ENCODE measurements around the gene CHD9.
A peak's percentile ranks its signal among the peaks of the same experiment; 100 is the strongest.

CHD9 gene

GRCh38 chr16:53054670-53055485 is at the start of gene CHD9:
CHD9 (plus strand) TSS chr16:53054991; CDS start chr16:53156090, 101,099 bp downstream.
- peak; percentile 99 for TF ChIP-seq CTCF (IDR thresholded peaks at IDR 0.05; ENCODE audit: low read depth, low read length, missing control alignments)
- peak; percentile 49 for DNase-seq (ENCODE audit: low read depth)
- peak within 1 kb of the TSS; percentile 69 for H3K4me3 ChIP-seq (ENCODE audit: low read depth, low read length)
- in situ Hi-C loops (cut with HindIII; ENCODE audit: low sequenced_read_pairs): no loop called here

GRCh38 chr16:53007095-53007494 is 47.7 kb upstream of the CHD9 start:
- no peak for DNase-seq (ENCODE audit: low read depth)
- in situ Hi-C loops (cut with HindIII; ENCODE audit: low sequenced_read_pairs): no loop called here

GRCh38 chr16:53014287-53014686 is 40.5 kb upstream of the CHD9 start:
- DNase-seq (ENCODE audit: low read depth): no peak
- H3K4me3 ChIP-seq (ENCODE audit: low read depth, low read length): no peak overlapping the region
- no peak for TF ChIP-seq CTCF (IDR thresholded peaks at IDR 0.05; ENCODE audit: low read depth, low read length, missing control alignments)
- in situ Hi-C loops (cut with HindIII; ENCODE audit: low sequenced_read_pairs): no loop called here

More at GRCh38 chr16:53007095-53007494, 47.7 kb upstream of the CHD9 start:
- H3K4me3 ChIP-seq (ENCODE audit: low read depth, low read length): no peak overlapping the region
- TF ChIP-seq CTCF (IDR thresholded peaks at IDR 0.05; ENCODE audit: low read depth, low read length, missing control alignments): no peak

GRCh38 chr16:53018834-53019416 is 35.9 kb upstream of the CHD9 start:
- no peak for DNase-seq (ENCODE audit: low read depth)
- TF ChIP-seq CTCF (IDR thresholded peaks at IDR 0.05; ENCODE audit: low read depth, low read length, missing control alignments): no peak
- in situ Hi-C loops (cut with HindIII; ENCODE audit: low sequenced_read_pairs): no loop called here
- no peak overlapping the region for H3K4me3 ChIP-seq (ENCODE audit: low read depth, low read length)

- peak; percentile 55 for TF ChIP-seq CTCF (IDR thresholded peaks at IDR 0.05; ENCODE audit: low read depth, low read length, missing control alignments)
- in situ Hi-C loops (cut with HindIII; ENCODE audit: low sequenced_read_pairs): no loop called here
- no peak overlapping the region for H3K4me3 ChIP-seq (ENCODE audit: low read depth, low read length)
- DNase-seq (ENCODE audit: low read depth): peak; percentile 27
These were observed 32.4 kb upstream of the CHD9 start for GRCh38 chr16:53022374-53022773.

GRCh38 chr16:53024045-53024444 is 30.7 kb upstream of the CHD9 start:
- no peak for TF ChIP-seq CTCF (IDR thresholded peaks at IDR 0.05; ENCODE audit: low read depth, low read length, missing control alignments)
- DNase-seq (ENCODE audit: low read depth): no peak
- in situ Hi-C loops (cut with HindIII; ENCODE audit: low sequenced_read_pairs): no loop called here
- no peak overlapping the region for H3K4me3 ChIP-seq (ENCODE audit: low read depth, low read length)
